GM19240 (cell line): ENCODE data around the gene DCD.
"Not testable (repeated sequence)": the region's sequence is repeated elsewhere in the genome, so short reads cannot be mapped to it uniquely, and the experiment has no call there.

Experiments used
- DNase-seq: peaks from one replicate; pipeline ENCODE4 v3.0.0; 2011; ENCODE audit warnings: low spot score; ENCODE audit not compliant: insufficient read length

DCD gene, protein sequence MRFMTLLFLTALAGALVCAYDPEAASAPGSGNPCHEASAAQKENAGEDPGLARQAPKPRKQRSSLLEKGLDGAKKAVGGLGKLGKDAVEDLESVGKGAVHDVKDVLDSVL

DNA sequence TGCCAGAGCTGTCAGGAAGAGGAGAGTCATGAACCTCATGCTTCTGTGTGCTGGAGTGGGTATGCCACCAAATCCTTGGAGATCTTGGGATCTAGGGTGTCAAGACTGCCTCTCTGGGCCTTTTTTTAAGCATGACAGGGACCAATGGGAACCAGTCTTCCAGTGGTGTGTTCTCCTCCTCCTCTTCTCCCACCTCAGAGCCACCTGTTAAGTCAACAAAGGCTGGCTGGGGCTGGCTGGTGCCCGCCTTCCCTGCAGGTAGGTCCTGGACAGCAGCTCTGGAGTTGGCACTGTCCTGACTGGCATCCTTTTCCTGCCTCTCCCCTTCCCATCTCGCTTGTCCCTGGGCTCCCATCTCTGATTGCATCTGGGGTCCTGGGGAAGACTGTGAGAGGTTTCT is at the start of gene DCD:
Gene DCD, minus strand, starts transcription at position 101 of the 400 bp plus-strand sequence. Its CDS starts 62 bp downstream, at position 39.
- no peak for DNase-seq

DNA sequence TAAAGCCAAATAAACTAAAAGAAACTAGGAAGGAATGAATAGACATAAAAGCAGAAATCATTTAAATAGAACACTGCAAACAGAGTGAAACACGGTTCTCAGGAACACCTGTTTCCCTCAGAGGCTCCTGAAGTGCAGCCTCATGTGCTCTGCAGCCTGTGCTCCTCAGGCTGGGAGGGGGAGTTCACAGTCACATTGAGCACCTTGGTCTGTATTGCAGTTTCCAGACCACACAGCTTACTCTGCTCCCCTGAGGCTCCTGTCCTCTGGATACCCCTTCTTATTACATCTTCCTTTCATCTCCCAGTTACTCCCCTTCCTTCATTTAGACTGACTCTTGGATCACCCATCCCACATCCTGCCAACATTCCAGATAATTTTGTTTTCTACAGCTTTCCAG is 49.7 kb upstream of the DCD start:
- DNase-seq = no peak

DNA sequence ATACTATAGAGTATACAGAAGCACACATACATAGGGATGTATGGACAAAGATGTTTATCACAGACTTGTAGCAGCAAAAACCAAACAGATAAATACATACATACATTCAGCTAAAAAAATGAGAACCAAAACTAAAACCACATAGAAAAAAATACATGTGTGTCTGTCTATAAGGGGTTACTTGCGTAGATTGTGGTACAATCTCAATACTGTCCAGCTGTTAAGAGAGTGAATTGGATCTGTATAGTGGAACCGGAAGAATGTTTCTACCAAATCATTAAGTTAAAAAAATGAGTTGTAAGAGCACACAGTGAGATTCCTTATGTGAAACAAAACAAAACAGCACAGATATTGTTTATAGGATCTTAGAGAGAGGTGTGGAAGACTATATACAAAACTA is 44.2 kb upstream of the DCD start:
- DNase-seq = no peak

DNA sequence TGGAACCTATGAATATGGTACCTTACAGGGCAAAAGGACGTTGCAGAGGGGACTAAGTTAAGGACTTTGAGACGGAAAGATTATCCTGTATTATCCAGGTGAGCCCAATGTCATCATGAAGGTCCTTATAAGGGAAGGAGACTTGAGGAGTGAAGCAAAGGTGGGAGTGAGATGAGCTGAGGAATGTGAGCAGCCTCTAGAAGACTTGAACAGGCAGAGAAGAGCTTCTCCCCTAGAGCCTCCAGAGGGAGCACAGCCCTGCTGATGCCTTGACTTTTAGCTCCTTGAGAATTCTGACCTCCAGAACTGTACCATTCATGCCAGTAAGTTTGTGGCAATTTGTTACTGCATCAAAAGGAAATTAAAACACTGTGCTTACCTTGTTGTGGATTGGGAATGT is 41.8 kb upstream of the DCD start:
- no peak for DNase-seq

DNA sequence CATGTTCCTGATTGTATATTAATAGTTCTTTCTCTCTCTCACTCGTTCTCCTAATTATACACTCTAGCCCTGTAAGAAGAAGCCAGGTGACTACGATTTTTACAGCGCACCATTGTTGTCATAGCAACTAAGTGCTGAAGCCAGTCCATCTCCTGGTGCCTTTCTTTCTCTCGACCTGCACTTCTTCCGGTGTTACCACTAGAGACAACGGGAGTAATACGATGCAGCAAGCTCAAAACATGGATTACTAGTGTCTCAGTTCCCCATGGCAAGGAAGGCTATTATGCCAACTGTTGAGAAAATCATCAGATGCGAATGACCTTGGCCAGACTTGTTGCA is 40.8 kb upstream of the DCD start:
- DNase-seq = no peak

DNA sequence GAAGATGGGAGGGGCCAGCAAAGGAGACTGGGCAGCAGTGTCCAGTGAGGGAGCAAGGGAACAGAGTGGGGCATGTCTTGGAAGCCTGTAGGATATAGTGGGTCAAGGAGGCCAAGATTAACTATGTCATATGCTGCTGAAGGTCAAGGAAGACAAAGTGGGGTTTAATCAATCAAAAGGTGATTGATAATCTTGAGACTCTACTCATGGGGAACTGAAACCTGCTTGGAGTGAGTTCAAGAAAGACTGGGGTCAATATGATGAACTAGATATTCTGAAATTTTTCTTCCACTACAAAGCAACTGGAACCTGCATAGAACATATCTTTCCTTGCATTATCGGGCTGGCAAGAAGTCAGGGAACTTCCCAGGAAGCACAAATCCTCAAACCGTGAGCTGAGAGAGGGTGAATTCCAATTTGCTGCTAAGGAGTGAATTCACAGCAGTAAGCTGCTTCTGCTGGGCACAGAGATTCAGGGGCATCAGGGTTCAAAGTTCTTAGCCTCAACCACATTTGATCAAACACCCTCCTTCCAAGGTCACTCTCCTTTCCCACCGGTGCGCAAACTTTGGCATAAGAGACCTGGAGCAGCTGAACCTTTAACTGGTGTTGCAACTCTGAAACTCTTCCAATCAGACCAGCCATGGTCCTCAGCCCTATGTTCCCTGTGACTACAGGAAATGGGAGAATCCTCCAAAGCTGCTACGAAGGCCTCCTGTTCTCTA is 40.3 kb upstream of the DCD start:
- no peak for DNase-seq

DNA sequence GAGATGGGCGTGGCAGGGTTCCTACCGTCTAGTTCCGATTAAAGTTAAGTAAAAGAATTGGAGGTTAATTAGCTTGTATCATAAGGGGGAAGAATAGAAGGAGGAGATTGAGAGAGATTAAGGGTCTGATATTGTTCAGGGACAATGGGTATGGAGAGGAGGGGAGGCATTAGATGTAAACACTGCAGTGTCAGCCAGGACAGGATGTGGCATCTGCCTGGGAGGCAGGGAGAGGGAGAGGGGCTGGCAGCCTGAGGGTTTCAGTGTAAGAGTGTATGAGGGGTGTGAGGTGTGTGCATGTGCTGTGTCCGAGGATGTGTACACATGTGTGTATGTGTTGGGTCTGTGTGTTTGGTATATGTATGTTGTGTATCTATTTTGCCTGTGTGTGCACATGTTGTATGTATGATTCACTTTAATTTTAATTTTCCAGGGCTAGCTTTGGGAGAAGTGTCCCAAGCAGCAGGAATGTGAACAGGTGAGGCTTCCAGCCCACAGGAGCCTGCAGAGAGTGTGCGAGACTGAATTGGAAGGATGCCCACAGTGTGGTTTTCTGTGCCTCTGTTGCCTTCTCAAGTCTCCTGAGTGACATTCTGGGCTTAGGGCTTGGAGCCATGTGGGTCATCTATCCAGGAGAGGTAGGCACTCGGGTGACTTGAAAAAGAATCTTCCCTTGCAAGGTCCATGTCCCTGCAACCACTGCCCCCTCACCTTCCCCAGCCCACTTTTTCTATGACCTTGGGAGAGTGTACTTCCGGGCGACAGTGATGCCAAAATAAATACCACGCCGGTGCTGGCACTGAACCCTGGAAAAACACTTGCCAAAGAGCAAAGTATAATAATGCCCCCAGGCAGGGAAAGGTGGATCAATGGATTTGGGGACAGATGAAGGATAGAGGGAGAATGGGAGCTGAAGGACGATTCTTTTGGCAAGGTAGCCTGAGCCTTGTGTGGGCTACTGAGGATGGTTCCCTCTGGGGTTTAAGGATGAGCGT is 36.8 kb upstream of the DCD start:
- no peak for DNase-seq

DNA sequence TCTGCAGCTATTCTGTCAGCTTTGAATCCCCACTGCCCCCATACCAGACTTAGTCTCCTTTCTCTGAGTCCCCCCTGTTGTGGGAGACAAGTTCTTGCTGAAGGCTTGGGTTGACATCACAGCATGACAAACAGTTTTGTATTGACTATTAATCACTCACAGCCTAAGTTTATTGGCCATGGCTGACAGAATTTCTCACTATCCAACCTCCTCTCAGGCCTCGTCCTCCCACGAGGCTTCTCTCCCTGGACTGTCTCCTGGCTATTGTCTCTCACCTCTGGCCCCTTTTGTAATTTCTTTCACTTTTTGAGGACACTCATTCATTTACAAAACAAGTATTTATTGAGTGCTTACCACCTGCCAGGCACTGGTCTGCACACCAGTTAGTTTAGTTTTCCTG is 35.2 kb upstream of the DCD start:
- no peak for DNase-seq

DNA sequence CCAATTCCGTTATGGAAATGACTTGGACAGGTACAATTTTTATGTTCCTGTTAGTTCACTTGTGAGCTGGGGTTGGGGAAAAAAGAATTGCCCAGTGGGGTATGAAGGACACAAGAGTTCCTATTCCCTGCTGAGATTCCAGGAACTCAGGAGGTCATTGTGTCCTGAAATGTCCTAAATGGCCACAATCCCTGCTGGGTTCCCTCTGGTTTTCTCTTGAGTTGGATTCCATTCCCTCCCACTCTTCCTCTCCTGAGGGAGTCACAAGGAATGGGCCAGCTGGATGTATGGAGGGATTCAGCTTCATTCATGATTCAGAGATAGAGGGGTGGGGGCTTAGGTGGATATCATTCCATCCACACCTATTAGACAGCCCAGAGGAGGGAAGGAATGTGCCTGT is 34.5 kb upstream of the DCD start:
- DNase-seq = no peak

DNA sequence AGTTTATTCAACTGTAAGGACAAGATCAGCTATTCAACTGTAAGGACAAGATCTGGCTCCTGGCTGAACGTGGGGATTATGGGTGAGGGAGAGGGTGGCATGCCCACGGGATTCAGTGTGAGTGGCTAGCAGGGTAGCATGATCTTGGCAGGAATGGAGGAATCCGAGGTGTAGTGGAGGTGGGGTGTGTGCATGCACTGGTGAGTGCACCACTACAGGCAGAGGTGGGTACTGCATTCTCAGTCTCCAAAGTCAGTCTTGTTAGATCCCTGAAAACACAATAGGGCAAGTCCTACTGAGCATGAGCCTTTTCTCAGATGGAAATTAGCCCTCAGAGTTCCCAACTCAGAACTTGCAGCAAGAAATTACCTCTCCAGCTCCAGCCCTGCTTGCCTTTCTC is 32.2 kb upstream of the DCD start:
- DNase-seq = peak; percentile 5

DNA sequence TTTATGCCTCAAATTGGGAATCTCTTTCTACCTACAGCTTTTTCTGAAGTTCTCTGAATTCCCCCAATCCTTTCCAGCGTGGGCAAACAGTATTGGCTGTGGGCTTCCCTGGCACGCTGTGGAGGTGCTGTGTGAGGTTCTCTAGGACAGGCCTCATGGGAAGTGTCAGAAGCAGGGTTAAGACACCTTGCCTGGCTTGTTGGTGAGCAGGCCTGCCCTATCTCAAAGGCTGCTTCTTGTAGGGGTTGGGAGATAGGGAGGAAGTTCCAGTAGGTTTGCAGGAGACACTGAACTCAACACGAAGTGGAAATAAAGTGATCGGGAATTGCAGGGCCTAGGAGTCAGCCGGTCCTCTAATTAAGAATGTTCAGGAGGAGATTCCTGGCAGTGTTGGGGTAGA is 30.0 kb upstream of the DCD start:
- DNase-seq = no peak

DNA sequence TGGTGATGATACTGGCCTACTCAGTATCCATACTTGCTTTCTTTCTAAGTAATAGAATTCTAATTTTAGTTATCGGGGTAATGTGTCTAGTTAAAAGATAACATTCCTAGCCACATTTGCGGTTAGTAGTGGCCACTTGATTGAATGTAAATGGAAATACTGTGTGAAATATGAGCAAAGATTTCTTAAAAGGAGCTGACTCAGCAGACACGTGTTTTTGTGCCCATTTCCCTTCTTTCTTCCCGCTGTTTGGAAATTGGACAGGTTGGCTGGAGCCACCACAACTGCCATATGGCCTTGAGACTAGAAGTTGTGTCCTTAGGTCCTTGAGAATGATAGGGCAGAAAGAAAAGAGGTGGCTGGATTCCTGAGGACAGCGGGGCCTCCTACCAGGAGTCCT is 19.8 kb upstream of the DCD start:
- DNase-seq = no peak

DNA sequence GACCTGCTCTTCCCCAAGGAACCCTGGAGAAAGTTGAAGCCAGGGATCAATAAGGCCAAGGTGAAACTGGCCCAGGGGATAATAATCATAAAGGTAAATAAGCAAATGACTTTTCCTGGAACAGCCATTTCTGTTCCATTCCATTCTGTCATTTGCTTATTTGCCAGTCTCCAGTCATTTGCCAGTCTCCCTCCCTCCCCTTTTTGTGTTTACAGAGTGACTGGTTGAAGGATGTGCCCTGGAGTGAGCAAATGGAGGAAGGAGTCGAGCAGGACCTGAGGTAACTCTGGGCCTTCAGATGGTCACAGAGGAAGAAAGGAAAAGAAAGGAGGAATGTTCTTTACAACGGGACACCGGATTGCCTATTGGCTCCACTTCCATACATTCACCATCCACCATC is 17.8 kb upstream of the DCD start:
- no peak for DNase-seq

DNA sequence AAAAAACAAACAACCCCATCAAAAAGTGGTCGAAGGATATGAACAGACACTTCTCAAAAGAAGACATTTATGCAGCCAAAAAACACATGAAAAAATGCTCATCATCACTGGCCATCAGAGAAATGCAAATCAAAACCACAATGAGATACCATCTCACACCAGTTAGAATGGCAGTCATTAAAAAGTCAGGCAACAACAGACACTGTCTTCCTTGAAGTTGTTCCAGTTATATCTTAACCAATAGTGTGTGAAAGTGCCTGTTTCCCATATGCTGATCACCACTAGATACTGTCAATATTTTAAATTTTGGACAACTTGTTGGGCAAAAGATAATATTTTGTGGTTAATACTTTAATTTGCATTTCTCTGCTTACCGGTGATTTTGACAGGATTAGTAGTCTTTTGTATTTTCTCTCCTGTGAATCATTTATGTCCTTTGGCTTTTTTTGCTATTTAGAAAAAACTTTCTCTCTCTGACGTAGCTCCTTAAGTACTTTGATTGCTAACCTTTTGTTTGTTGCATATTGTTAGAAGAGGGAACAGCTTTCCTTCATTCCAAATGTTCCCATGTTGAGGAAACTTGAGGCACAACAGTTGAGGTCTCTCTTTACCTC is 17.0 kb upstream of the DCD start:
- DNase-seq = not testable (repeated sequence)

DNA sequence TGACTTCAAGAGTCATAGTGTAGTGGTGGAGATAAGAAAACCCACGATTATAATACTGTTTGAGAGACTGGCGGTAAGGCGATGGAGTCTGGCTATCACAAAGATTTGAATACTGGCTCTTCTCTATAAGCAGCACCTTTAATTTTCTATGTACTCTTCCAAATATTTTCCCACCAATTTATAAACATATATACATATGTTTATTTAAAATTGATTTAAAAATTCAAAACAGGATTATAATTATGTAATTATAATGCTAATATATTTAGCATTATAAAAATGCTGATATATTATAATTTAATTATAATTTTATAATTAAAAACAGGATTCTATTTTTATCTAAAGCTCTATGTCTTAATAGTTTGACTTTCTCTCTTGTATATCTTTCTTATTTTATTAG is 15.4 kb upstream of the DCD start:
- DNase-seq = no peak

DNA sequence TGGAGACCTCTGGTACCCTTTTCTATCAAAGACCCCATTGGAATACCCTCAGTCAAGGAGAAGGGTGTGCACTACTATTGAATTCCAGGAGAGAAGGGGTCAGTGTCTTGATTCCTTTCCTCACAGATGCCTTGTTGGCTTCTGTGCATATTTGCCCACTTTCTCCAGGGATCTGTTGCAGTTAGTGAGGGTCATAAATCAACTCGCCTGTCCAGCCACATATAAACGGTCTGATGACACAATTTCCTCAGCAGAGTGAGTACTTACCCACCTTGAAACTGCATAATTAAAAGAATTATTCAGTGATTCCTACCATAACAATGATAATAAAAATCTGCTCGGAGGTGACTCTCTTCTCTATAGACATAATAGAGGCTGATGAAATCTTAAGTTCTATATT is 13.9 kb upstream of the DCD start:
- DNase-seq = no peak

DNA sequence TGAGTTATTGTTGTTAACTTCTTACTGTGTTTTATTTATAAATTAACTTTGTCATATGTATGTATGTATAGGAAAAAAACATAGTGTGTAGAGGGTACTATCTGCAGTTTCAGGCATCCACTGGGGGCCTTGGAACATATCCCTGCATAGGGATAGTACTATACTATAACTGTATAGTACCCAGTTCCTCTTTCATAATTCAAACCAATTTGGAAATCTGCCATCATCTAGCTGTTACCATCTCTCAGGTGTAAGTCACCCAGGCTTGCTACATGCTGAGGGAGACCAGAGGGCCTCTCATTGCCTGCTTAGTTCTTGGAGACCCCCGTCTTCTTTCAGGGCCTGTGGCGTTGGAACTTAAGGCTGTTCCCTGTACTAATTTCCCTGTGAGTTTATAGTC is 12.9 kb upstream of the DCD start:
- DNase-seq = no peak

DNA sequence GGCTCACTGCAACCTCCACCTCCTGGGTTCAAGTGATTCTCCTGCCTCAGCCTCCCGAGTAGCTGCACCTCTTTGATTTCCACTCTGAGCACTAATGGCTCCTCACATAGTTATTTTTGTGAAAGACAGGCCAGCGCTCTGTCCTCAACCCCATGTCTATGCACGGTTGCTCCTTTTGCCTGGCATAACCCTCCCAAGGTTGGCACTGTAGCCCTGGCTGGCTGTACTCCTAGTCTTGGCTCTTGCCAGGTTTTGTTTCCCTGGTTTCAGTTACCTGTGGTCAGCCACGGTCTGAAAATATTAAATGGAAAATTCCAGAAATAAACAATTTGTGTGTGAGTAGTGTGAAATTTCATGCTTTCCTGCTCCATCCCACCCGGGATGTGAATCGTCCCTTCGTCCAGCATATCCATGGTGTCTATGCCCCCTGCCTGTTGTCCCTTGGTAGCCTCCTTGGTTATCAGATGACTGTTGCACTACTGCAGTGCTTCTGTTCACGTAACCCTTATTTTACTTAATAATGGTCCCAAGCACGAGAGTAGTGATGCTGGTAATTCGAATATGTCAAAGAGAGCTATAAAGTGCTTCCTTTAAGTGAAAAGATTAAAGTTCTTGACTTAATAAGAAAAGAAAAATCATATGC is 12.3 kb upstream of the DCD start:
- DNase-seq = no peak

DNA sequence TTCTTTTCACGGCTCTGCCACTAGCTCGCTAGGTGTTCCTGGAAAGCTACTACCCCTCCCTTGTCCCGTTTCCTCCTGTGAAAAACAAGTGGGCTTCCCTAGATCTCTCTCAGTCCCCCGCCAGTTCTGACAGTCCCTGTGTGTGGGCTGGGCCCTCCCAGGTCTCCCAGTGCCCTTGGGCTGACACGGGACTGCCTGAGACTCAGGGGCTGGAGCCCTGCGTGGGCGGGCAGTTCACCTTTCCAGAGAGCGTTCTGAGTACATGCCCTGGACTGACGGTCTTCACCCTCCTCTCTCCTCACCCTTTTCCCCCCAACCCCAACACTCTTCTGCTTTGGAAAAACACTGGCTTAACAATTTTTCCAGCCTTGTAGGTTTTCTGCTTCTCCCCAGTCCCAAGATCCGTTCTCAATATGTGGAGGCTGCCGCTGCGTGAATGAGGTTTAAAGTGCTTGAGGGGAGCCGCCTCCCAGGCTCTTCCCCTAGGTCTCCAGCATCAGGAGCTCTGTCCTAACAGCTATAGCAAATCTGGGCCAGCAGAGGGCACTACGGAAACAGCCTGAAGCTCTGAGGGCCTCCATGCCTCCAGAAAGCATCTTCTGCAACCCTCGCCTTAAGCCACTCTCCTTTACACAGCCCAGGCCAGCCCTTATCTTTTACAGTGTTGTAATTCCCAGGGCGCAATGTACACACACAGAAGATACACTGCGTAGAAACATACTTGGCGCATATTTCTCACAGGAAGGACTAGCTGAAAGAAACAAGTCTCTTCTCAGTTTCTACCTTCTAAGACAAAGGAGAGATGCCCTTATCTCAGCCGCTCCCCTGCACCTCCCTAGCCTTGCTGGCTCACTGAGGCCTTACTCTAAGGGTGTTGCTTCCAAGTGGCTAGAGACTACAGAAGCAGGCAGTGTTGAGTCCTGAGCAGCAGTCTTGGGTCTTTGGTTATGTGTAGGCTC is 10.4 kb upstream of the DCD start:
- peak; percentile 27 for DNase-seq

DNA sequence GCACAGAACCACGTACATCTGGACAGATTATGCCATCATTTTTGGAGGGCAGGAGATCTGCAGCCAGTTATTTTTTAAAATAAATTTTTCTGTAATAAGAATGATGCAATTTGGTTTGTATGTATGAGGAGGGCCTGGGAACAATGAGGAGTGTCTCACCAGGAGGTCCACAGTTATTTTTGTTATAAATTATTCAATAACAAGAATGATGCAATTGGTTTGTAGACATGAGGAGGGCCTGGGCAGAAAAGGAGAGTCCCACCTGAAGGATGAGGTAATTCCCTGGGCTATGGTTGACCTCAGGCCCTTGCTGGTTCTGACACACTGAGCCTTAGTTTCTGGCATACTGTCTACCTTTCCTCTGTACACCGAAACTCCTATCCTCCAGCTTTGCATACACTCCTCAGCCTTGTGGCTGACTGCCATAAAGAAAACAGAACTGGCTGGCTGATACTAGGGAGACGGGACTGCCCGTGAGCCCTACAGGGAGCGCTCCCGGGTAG is 9.0 kb upstream of the DCD start:
- DNase-seq = no peak
